Esophagus squamous epithelium (tissue), 4 donors: ENCODE data around the gene PRIMPOL.

Source experiments
- POLR2A ChIP-seq, 4 donors: fragments of 450-650 bp; IDR thresholded peaks; one replicate each; pipeline ENCODE4 v1.6.1; 2017; ENCODE audit warnings: antibody characterized with exemption in 4 of 4, mild to moderate bottlenecking in 4 of 4, moderate library complexity in 3 of 4
- TF ChIP-seq, protein P1 (sequence below), 6 experiments: fragments of 450-650 bp in 4 of 6; fragments of 200-600 bp in 2 of 6; sonication (generic) in 2 of 6; IDR thresholded peaks; one replicate each; pipeline ENCODE4 v1.5.1; 2016 to 2019; ENCODE audit warnings: antibody characterized with exemption in 6 of 6, mild to moderate bottlenecking in 4 of 6, moderate library complexity in 4 of 6

DNA sequence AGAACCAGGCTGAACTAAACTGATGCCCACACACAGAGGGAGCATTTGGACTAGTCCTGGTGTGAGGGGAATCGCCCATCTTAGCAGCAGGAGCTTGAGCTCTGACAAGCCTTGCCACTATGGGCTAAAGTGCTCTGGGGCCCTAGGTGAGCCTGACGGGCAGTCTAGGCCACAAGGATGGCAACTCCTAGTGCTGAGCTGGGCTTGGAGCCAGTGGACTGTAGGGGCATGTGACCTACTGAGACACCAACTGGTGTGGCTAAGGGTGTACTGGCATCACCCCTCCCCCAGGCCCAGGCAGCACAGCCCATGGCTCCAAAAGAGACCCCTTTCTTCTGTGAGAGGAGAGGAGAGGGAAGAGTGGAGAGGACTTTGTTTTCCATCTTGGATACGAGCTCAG is 69.9 kb downstream of the PRIMPOL start:
- TF ChIP-seq, protein P1, sequence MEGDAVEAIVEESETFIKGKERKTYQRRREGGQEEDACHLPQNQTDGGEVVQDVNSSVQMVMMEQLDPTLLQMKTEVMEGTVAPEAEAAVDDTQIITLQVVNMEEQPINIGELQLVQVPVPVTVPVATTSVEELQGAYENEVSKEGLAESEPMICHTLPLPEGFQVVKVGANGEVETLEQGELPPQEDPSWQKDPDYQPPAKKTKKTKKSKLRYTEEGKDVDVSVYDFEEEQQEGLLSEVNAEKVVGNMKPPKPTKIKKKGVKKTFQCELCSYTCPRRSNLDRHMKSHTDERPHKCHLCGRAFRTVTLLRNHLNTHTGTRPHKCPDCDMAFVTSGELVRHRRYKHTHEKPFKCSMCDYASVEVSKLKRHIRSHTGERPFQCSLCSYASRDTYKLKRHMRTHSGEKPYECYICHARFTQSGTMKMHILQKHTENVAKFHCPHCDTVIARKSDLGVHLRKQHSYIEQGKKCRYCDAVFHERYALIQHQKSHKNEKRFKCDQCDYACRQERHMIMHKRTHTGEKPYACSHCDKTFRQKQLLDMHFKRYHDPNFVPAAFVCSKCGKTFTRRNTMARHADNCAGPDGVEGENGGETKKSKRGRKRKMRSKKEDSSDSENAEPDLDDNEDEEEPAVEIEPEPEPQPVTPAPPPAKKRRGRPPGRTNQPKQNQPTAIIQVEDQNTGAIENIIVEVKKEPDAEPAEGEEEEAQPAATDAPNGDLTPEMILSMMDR (IDR thresholded peaks at IDR 0.05) = no peak
- no peak for TF ChIP-seq POLR2A (IDR thresholded peaks at IDR 0.05)
